Lung (tissue), 12 donors: ENCODE measurements around the gene PTTG2. TPM values are rescaled to one million over a fixed set of nuclear protein-coding genes. Genes with fewer than 3 reads are reported as not detected.

Source experiments
- ATAC-seq: fragments of 200-7000 bp; cut with Tn5 transposase; one replicate; pipeline ENCODE4 v1.9.1; 2020; ENCODE audit warnings: moderate number of reproducible peaks; ENCODE audit not compliant: insufficient read depth, low FRiP score
- DNase-seq, 3 donors: peaks; one replicate each; pipeline ENCODE4 v3.0.0-alpha.2; 2013 to 2017
- H3K27ac ChIP-seq, 2 donors: one replicate each; pipeline ENCODE4 v1.5.1; 2013; ENCODE audit warnings: mild to moderate bottlenecking in 2 of 2, moderate library complexity in 2 of 2, control low read depth in 1 of 2, inconsistent platforms in 1 of 2, low read depth in 1 of 2, low read length in 1 of 2
- H3K27me3 ChIP-seq, 3 donors: one replicate each; pipeline ENCODE4 v1.5.1; 2013; ENCODE audit warnings: low read length in 2 of 3; ENCODE audit not compliant: control insufficient read depth in 3 of 3, insufficient read depth in 3 of 3
- H3K36me3 ChIP-seq, 4 donors: one replicate each; pipeline ENCODE4 v1.5.1; 2013; ENCODE audit warnings: low read length in 4 of 4, mild to moderate bottlenecking in 1 of 4, moderate library complexity in 1 of 4; ENCODE audit not compliant: control insufficient read depth in 4 of 4, insufficient read depth in 4 of 4
- H3K4me1 ChIP-seq, 5 donors: one replicate each; pipeline ENCODE4 v1.5.1; 2013; ENCODE audit warnings: low read length in 5 of 5, mild to moderate bottlenecking in 2 of 5, moderate library complexity in 1 of 5; ENCODE audit not compliant: control insufficient read depth in 5 of 5, insufficient read depth in 5 of 5
- H3K4me3 ChIP-seq: one replicate; pipeline ENCODE4 v1.5.1; 2013; ENCODE audit warnings: mild to moderate bottlenecking, control low read depth, moderate library complexity
- H3K9ac ChIP-seq, 2 donors: one replicate each; pipeline ENCODE4 v1.5.1; 2013; ENCODE audit warnings: low read length in 2 of 2, control low read depth in 1 of 2; ENCODE audit not compliant: insufficient read depth in 1 of 2
- H3K9me3 ChIP-seq, 4 donors: one replicate each; pipeline ENCODE4 v1.5.1; 2013; ENCODE audit warnings: low read length in 3 of 4, mild to moderate bottlenecking in 1 of 4, moderate library complexity in 1 of 4; ENCODE audit not compliant: control insufficient read depth in 4 of 4, insufficient read depth in 3 of 4
- CTCF ChIP-seq: IDR thresholded peaks from 2 replicates; pipeline ENCODE4 v1.5.1; 2012; ENCODE audit warnings: mild to moderate bottlenecking; ENCODE audit errors: control extremely low read depth, extremely low read depth
- WGBS, 2 donors: extraction: QIAGEN DNeasy Blood & Tissue Kit; methylation state at CpG; one replicate each; pipeline ENCODE4 v1.1.7; 2013; 5-methylcytosine and 5-hydroxymethylcytosine counted together
- polyA plus RNA-seq, 2 donors: library from polyadenylated mRNA; stranded (reverse); fragments of 200-250 nt; gene quantifications; one replicate each; pipeline ENCODE4 v1.2.1, GENCODE V29; 2013
- total RNA-seq, 2 donors: library from RNA; depleted of rRNA in 1 of 2; stranded (reverse); fragments of >200 nt in 1 of 2; gene quantifications; one replicate each; pipeline ENCODE4 v1.2.1, GENCODE V29; 2014 to 2021
- donor health status: control.
- donor health status: control.
- donor health status: Bipolar disorder and iron deficiency.
- donor health status: healthy.
- donor health status: DM: yes; HTN: yes; CAD: no.

The PTTG2 gene
- total and polyA plus RNA-seq, 4 donors = 0.11 to 0.52 TPM; not detected in 2

GRCh38 chr4:37956941-37957340 lies 3.3 kb upstream of the PTTG2 start:
- H3K36me3 ChIP-seq = no peaks in the 10 kb centered on the region
- no peak for TF ChIP-seq CTCF
- DNase-seq = no peak
- no peak overlapping the region for H3K4me3 ChIP-seq
- no peaks in the 10 kb centered on the region for H3K9me3 ChIP-seq
- no peaks in the 10 kb centered on the region for H3K27me3 ChIP-seq
- 68 to 74% methylated on average over 4 of the region's 4 CpGs for WGBS, 2 donors
- H3K4me1 ChIP-seq = peaks cover 0 to 2% (median 0%) of the 10 kb centered on the region in 5 donors
- no peak overlapping the region for H3K9ac ChIP-seq
- H3K27ac ChIP-seq = no peak overlapping the region
- no peak for ATAC-seq

- ATAC-seq (no peak), DNase-seq (no peak)
- 88% methylated on average over 6 of the region's 6 CpGs for WGBS, 2 donors
- Histone ChIP-seq H3K9me3 (no peaks in the 10 kb centered on the region), H3K27ac (no peak overlapping the region), H3K9ac (no peak overlapping the region), H3K36me3 (no peaks in the 10 kb centered on the region), H3K4me1 (peaks cover 0 to 1% (median 0%) of the 10 kb centered on the region in 5 donors), H3K27me3 (no peaks in the 10 kb centered on the region), H3K4me3 (no peak overlapping the region)
- TF ChIP-seq CTCF = no peak
Measured at GRCh38 chr4:37958932-37959331, 1.3 kb upstream of the PTTG2 start.

GRCh38 chr4:37960679-37961450 lies 667 bp downstream of the PTTG2 start:
- no peaks in the 10 kb centered on the region for H3K27me3 ChIP-seq
- 57 to 71% methylated on average over 5 of the region's 5 CpGs for WGBS, 2 donors
- no peak for TF ChIP-seq CTCF
- H3K4me1 ChIP-seq = no peaks in the 10 kb centered on the region
- H3K9me3 ChIP-seq = no peaks in the 10 kb centered on the region
- DNase-seq (peak; percentile 58 to 80 (median 71)), ATAC-seq (peak; percentile 56)
- H3K36me3 ChIP-seq = no peaks in the 10 kb centered on the region
- no peak overlapping the region for H3K9ac ChIP-seq
- no peak overlapping the region for H3K27ac ChIP-seq
- no peak overlapping the region for H3K4me3 ChIP-seq
